Esophagus squamous epithelium (tissue), 4 donors: ENCODE results near the gene EPHA6.

Experiments used
- CTCF ChIP-seq, 6 experiments: fragments of 450-650 bp in 4 of 6; fragments of 200-600 bp in 2 of 6; sonication (generic) in 2 of 6; IDR thresholded peaks; one replicate each; pipeline ENCODE4 v1.5.1; 2016 to 2019; ENCODE audit warnings: antibody characterized with exemption in 6 of 6, mild to moderate bottlenecking in 4 of 6, moderate library complexity in 4 of 6
- POLR2A ChIP-seq, 4 donors: fragments of 450-650 bp; IDR thresholded peaks; one replicate each; pipeline ENCODE4 v1.6.1; 2017; ENCODE audit warnings: antibody characterized with exemption in 4 of 4, mild to moderate bottlenecking in 4 of 4, moderate library complexity in 3 of 4

DNA sequence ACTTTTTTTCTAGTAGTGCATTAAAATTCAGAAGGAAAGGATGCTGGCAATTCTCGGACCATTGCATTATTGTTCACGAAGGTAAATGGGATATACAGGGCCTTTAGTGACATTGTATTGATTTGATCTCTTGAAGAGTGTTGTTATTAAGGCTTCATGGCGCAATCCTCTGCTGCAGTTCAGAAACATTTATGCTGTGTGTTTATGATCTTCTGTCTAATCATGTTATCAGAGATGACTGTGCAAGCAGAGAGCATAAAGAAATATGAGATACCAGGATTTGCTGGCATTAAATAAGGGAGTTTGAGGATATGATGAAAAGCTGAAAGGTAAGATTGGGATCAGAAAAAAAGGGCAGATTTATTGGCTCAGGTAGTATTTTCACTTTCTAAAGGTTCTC, 180.6 kb downstream of the EPHA6 start:
- TF ChIP-seq CTCF (IDR thresholded peaks at IDR 0.05): no peak
- TF ChIP-seq POLR2A (IDR thresholded peaks at IDR 0.05): no peak
